ENCODE results near the gene PRLR.
A peak's percentile ranks its signal among the peaks of the same experiment; 100 is the strongest.

Gene PRLR

GRCh38 chr5:35003018-35003957 is 227.0 kb downstream of the PRLR start:
- TF ChIP-seq ZNF274 (IDR thresholded peaks at IDR 0.05; ENCODE audit: low read depth, low read length), result no peak
- TF ChIP-seq SUZ12 (IDR thresholded peaks at IDR 0.05; ENCODE audit: extremely low read depth, insufficient read depth, insufficient read length), result no peak
- no peak for TF ChIP-seq YY1 (IDR thresholded peaks at IDR 0.05; ENCODE audit: insufficient read depth, insufficient read length)
- Histone ChIP-seq H3K9me3 (ENCODE audit: insufficient read depth, low read length) (no peaks in the 10 kb centered on the region), H3K36me3 (ENCODE audit: insufficient read depth, insufficient read length, low read length) (no peaks in the 10 kb centered on the region), H3K9ac (ENCODE audit: insufficient read length, low read depth) (no peak overlapping the region), H3K27me3 (ENCODE audit: insufficient read depth, insufficient read length) (no peaks in the 10 kb centered on the region), H3K4me3 (ENCODE audit: insufficient read length, low read depth) (no peak overlapping the region), H3K4me1 (ENCODE audit: insufficient read depth, insufficient read length) (no peaks in the 10 kb centered on the region)
- peak; percentile 27 for DNase-seq (ENCODE audit: low read depth, low spot score)

- H3K9me3 ChIP-seq (ENCODE audit: insufficient read depth, low read length), result no peaks in the 10 kb centered on the region
- H3K27me3 ChIP-seq (ENCODE audit: insufficient read depth, insufficient read length), result no peaks in the 10 kb centered on the region
- TF ChIP-seq YY1 (IDR thresholded peaks at IDR 0.05; ENCODE audit: insufficient read depth, insufficient read length) (no peak), SUZ12 (IDR thresholded peaks at IDR 0.05; ENCODE audit: extremely low read depth, insufficient read depth, insufficient read length) (no peak), ZNF274 (IDR thresholded peaks at IDR 0.05; ENCODE audit: low read depth, low read length) (no peak)
- H3K4me3 ChIP-seq (ENCODE audit: insufficient read length, low read depth), result no peak overlapping the region
- H3K4me1 ChIP-seq (ENCODE audit: insufficient read depth, insufficient read length), result no peaks in the 10 kb centered on the region
- H3K36me3 ChIP-seq (ENCODE audit: insufficient read depth, insufficient read length, low read length), result no peaks in the 10 kb centered on the region
- no peak for DNase-seq (ENCODE audit: low read depth, low spot score)
- H3K9ac ChIP-seq (ENCODE audit: insufficient read length, low read depth), result no peak overlapping the region
Observed at GRCh38 chr5:35002459-35002858, 227.8 kb downstream of the PRLR start.

GRCh38 chr5:35001842-35002241 is 228.4 kb downstream of the PRLR start:
- Histone ChIP-seq H3K9ac (ENCODE audit: insufficient read length, low read depth) (no peak overlapping the region), H3K4me1 (ENCODE audit: insufficient read depth, insufficient read length) (no peaks in the 10 kb centered on the region), H3K9me3 (ENCODE audit: insufficient read depth, low read length) (no peaks in the 10 kb centered on the region), H3K4me3 (ENCODE audit: insufficient read length, low read depth) (no peak overlapping the region), H3K36me3 (ENCODE audit: insufficient read depth, insufficient read length, low read length) (no peaks in the 10 kb centered on the region), H3K27me3 (ENCODE audit: insufficient read depth, insufficient read length) (no peaks in the 10 kb centered on the region)
- DNase-seq (ENCODE audit: low read depth, low spot score), result no peak
- TF ChIP-seq ZNF274 (IDR thresholded peaks at IDR 0.05; ENCODE audit: low read depth, low read length) (no peak), SUZ12 (IDR thresholded peaks at IDR 0.05; ENCODE audit: extremely low read depth, insufficient read depth, insufficient read length) (no peak), YY1 (IDR thresholded peaks at IDR 0.05; ENCODE audit: insufficient read depth, insufficient read length) (no peak)
